NB4 (cell line): ENCODE data around the gene CSPG4.
"Not testable (repeated sequence)": the region's sequence is repeated elsewhere in the genome, so short reads cannot be mapped to it uniquely, and the experiment has no call there.

ENCODE experiments used
- DNase-seq: peaks from one replicate; pipeline ENCODE4 v3.0.0; 2010; ENCODE audit warnings: low read depth
- H3K4me3 ChIP-seq: one replicate; pipeline ENCODE4 v1.5.1; 2011; ENCODE audit warnings: mild to moderate bottlenecking, low read depth, low read length, moderate library complexity
- MYC ChIP-seq: IDR thresholded peaks from 2 replicates; pipeline ENCODE4 v1.6.1; 2011; ENCODE audit warnings: low read depth, low read length
- POLR2A ChIP-seq: IDR thresholded peaks from 2 replicates; pipeline ENCODE4 v1.6.1; 2011; ENCODE audit warnings: mild to moderate bottlenecking; ENCODE audit not compliant: insufficient read length; ENCODE audit errors: extremely low read depth
- TF ChIP-seq, protein P1 (sequence below): IDR thresholded peaks from 2 replicates; pipeline ENCODE4 v1.6.1; 2011; ENCODE audit warnings: low read depth, low read length
- TF ChIP-seq, protein P2 (sequence below): IDR thresholded peaks from one replicate; pipeline ENCODE4 v1.5.1; 2012; ENCODE audit warnings: low read depth, low read length

CSPG4 gene

DNA sequence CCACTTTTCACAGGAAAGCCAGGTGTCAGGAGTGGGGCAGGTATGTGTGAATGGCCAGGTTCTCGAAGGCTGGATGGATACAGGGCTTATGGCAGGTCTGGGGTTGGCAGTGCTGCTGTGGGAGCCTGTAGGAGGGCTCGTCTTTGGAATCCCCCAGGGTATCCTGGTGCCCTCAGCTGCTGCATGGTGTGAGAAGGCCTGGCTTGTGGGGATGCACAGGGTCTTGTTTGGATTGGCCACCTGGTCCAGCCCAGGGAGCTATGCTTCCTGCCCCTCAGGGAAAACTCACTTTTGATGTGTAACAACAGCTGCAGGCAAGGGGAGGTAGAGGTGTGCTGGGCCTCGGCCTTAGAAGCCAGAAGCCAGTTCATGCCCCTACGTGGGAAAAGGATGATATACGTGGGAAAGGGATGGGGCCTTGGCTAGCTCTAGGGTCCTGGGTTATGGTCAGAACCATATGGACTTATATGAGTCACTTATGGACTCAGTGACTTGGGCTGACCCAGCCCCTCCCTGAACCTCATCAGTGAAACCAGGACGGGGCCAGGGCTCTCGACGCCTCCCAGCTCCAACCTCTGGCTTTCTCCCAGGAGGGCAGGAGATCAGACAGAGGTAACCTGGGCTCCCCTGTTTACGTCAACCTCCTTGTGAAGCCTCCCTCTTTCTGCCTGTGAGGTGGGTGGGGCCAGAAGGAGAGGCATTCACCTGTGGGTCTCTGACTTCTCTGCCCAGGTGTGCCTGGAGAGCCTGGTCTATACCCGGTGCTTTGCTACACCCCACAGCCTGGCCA, 37.8 kb upstream of the CSPG4 start:
- DNase-seq, result no peak
- TF ChIP-seq, protein P1, sequence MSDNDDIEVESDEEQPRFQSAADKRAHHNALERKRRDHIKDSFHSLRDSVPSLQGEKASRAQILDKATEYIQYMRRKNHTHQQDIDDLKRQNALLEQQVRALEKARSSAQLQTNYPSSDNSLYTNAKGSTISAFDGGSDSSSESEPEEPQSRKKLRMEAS, result no peak
- TF ChIP-seq POLR2A, result no peak
- TF ChIP-seq, protein P2, sequence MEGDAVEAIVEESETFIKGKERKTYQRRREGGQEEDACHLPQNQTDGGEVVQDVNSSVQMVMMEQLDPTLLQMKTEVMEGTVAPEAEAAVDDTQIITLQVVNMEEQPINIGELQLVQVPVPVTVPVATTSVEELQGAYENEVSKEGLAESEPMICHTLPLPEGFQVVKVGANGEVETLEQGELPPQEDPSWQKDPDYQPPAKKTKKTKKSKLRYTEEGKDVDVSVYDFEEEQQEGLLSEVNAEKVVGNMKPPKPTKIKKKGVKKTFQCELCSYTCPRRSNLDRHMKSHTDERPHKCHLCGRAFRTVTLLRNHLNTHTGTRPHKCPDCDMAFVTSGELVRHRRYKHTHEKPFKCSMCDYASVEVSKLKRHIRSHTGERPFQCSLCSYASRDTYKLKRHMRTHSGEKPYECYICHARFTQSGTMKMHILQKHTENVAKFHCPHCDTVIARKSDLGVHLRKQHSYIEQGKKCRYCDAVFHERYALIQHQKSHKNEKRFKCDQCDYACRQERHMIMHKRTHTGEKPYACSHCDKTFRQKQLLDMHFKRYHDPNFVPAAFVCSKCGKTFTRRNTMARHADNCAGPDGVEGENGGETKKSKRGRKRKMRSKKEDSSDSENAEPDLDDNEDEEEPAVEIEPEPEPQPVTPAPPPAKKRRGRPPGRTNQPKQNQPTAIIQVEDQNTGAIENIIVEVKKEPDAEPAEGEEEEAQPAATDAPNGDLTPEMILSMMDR, result no peak
- TF ChIP-seq MYC, result no peak
- H3K4me3 ChIP-seq, result no peak overlapping the region

DNA sequence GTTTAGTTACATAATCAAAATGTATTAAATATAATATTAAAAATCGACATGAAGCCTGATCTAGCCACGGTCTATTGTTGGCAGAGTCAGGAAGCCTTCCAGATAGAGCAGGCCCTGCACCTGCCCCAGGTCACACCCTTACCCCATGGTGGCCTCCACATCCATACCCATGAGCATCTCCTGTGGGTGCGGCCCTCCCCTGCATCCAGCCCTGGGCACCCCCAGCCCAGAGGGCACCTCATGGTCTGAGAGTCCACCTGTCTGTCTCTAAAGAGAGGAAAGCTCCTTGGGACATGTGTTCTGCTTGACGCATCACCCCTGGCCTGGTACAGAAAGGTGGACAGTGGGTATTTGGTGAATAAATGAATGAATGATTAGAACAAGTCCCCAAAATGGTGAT, 37.2 kb upstream of the CSPG4 start:
- H3K4me3 ChIP-seq, result no peak overlapping the region
- no peak for DNase-seq
- TF ChIP-seq, protein P2, result no peak
- TF ChIP-seq POLR2A (no peak), MYC (no peak)
- TF ChIP-seq, protein P1, result no peak

- DNase-seq, result peak; percentile 58
These were observed 36.2 kb upstream of the CSPG4 start for GRCh38 chr15:75748882-75749281.

DNA sequence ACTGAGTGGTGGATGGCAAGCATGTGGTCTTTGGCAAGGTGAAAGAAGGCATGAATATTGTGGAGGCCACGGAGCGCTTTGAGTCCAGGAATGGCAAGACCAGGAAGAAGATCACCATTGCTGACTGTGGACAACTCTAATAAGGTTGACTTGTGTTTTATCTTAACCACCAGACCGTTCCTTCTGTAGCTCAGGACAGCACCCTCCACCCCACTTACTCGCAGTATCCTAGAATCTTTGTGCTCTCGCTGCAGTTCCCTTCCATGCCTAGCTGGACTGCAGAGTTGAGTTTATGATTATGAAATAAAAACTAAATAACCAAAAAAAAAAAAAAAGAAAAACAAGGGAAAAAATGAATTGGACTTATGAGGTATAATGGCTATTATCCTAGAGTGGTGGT, 34.5 kb upstream of the CSPG4 start:
- H3K4me3 ChIP-seq, DNase-seq: not testable (repeated sequence)

More at GRCh38 chr15:75748882-75749281, 36.2 kb upstream of the CSPG4 start:
- H3K4me3 ChIP-seq, result not testable (repeated sequence)

DNA sequence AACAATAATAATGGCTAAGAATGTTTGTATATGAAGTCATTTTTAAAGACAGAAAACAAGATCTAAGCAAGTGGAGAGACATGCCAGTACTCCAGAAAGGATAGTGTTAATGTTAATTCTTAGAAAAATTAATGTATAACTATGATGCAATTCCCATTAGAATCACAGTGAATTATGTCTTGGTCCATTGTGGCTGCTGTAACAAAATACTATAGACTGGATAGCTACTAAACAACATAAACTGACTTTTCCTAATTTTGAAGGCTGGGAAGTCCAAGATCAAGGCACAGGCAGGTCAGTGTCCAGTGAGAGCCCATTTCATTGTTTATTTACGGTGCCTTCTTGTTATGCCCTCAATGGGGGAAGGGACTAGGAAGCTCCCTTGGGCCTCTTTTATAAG, 32.7 kb upstream of the CSPG4 start:
- H3K4me3 ChIP-seq, result no peak overlapping the region
- TF ChIP-seq MYC (no peak), POLR2A (no peak)
- TF ChIP-seq, protein P1, result no peak
- TF ChIP-seq, protein P2, result no peak
- DNase-seq, result no peak

GRCh38 chr15:75742346-75742745, 29.7 kb upstream of the CSPG4 start:
- DNase-seq, H3K4me3 ChIP-seq: not testable (repeated sequence)

DNA sequence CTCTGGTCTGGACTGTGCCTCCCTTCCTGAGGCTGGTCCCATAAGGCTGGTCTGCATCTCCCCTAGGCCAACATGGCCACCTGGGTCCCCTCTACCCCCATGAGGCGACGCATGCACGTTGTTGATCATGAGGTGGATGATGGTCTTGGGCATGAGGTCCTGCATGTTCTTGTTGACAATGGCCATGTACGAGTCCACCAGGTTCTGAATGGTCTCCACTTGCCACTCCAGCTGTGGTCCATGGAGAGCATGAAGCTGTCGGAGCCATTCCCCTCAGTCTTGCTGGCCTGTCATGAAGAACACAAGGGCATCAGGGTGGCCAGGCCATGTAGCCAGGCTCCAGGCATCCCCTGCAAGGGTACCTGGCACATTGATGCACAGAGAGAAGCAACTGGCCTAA, 27.1 kb upstream of the CSPG4 start:
- DNase-seq, result no peak
- H3K4me3 ChIP-seq, result no peak overlapping the region
- TF ChIP-seq, protein P2, result no peak
- TF ChIP-seq MYC, result no peak
- TF ChIP-seq, protein P1, result no peak
- TF ChIP-seq POLR2A, result no peak
